GM23338 (cell line): Measurements from ENCODE around the gene NDUFV2. TPM values are rescaled to one million over a fixed set of nuclear protein-coding genes. Genes with fewer than 3 reads are reported as not detected.

Source experiments
- ATAC-seq: fragments of 200-7000 bp; cut with Tn5 transposase; 3 replicates; pipeline ENCODE4 v1.9.1; 2020
- DNase-seq: peaks from one replicate; pipeline ENCODE4 v3.0.0-alpha.2; 2015; ENCODE audit warnings: low spot score
- H2AFZ ChIP-seq: fragments of 200-600 bp; sonication (generic); 2 replicates; pipeline ENCODE4 v1.8.0; 2016; ENCODE audit warnings: antibody characterized with exemption, mild to moderate bottlenecking, moderate library complexity
- H3F3A ChIP-seq: fragments of 200-600 bp; sonication (generic); replicated peaks from 2 replicates; pipeline ENCODE4 v1.8.0; 2017; ENCODE audit warnings: antibody characterized with exemption, mixed run types, low read depth
- H3K27ac ChIP-seq: fragments of 200-600 bp; sonication (generic); 2 replicates; pipeline ENCODE4 v1.6.1; 2016; ENCODE audit warnings: low read depth
- H3K27me3 ChIP-seq: fragments of 200-600 bp; sonication (generic); 2 replicates; pipeline ENCODE4 v1.8.0; 2016; ENCODE audit warnings: mild to moderate bottlenecking, mixed run types, moderate library complexity; ENCODE audit not compliant: insufficient read depth
- H3K36me3 ChIP-seq: fragments of 200-600 bp; sonication (generic); 2 replicates; pipeline ENCODE4 v1.8.0; 2016; ENCODE audit warnings: mild to moderate bottlenecking; ENCODE audit not compliant: insufficient read depth
- H3K4me1 ChIP-seq: fragments of 200-600 bp; sonication (generic); 2 replicates; pipeline ENCODE4 v1.8.0; 2016; ENCODE audit warnings: mild to moderate bottlenecking, moderate library complexity; ENCODE audit not compliant: insufficient read depth
- H3K4me2 ChIP-seq: fragments of 200-600 bp; sonication (generic); 2 replicates; pipeline ENCODE4 v1.7.1; 2017; ENCODE audit warnings: mixed run types
- H3K4me3 ChIP-seq: fragments of 200-600 bp; sonication (generic); 2 replicates; pipeline ENCODE4 v1.6.1; 2016; ENCODE audit warnings: mixed run types
- H3K79me2 ChIP-seq: fragments of 200-600 bp; sonication (generic); replicated peaks from 2 replicates; pipeline ENCODE4 v1.8.0; 2017; ENCODE audit warnings: mild to moderate bottlenecking; ENCODE audit not compliant: insufficient read depth
- H3K9me2 ChIP-seq: fragments of 200-600 bp; sonication (generic); 2 replicates; pipeline ENCODE4 v1.8.0; 2017; ENCODE audit not compliant: insufficient read depth
- H4K20me1 ChIP-seq: fragments of 200-600 bp; sonication (generic); replicated peaks from 2 replicates; pipeline ENCODE4 v1.8.0; 2017; ENCODE audit warnings: mild to moderate bottlenecking; ENCODE audit not compliant: insufficient read depth
- H3K27ac Mint-ChIP-seq: 2 replicates; pipeline ENCODE4 v1.8.0; 2020; ENCODE audit warnings: inconsistent platforms, mild to moderate bottlenecking, moderate library complexity, mixed read lengths
- H3K27me3 Mint-ChIP-seq: 3 replicates; pipeline ENCODE4 v1.8.0; 2022; ENCODE audit warnings: low read depth, mild to moderate bottlenecking, moderate library complexity, mixed read lengths, inconsistent platforms; ENCODE audit not compliant: insufficient read depth, poor library complexity
- H3K36me3 Mint-ChIP-seq: 3 replicates; pipeline ENCODE4 v1.8.0; 2021; ENCODE audit warnings: low read depth, mild to moderate bottlenecking, inconsistent platforms, moderate library complexity, mixed read lengths
- H3K4me1 Mint-ChIP-seq: 3 replicates; pipeline ENCODE4 v1.8.0; 2020; ENCODE audit warnings: mild to moderate bottlenecking, inconsistent platforms, mixed read lengths
- H3K4me3 Mint-ChIP-seq: 3 replicates; pipeline ENCODE4 v1.8.0; 2021; ENCODE audit warnings: moderate library complexity, mild to moderate bottlenecking, inconsistent platforms, mixed read lengths
- H3K9me3 Mint-ChIP-seq: 3 replicates; pipeline ENCODE4 v1.8.0; 2020; ENCODE audit warnings: moderate library complexity, mild to moderate bottlenecking, inconsistent platforms, mixed read lengths
- EZH2phosphoT487 ChIP-seq: fragments of 200-600 bp; sonication (generic); IDR thresholded peaks from one replicate; pipeline ENCODE4 v1.8.1; 2018; ENCODE audit warnings: antibody characterized with exemption; ENCODE audit not compliant: unreplicated experiment
- JUNB ChIP-seq: IDR thresholded peaks from one replicate; pipeline ENCODE4 v1.6.1; 2016; ENCODE audit warnings: antibody characterized with exemption; ENCODE audit not compliant: unreplicated experiment
- NANOG ChIP-seq: IDR thresholded peaks from 2 replicates; pipeline ENCODE4 v1.6.1; 2016; ENCODE audit warnings: antibody characterized with exemption, borderline replicate concordance
- POLR2AphosphoS5 ChIP-seq: IDR thresholded peaks from 2 replicates; pipeline ENCODE4 v1.6.1; 2016; ENCODE audit warnings: antibody characterized with exemption, low read depth
- STAT1 ChIP-seq: IDR thresholded peaks from one replicate; pipeline ENCODE4 v1.6.1; 2016; ENCODE audit warnings: antibody characterized with exemption; ENCODE audit not compliant: unreplicated experiment
- polyA plus RNA-seq: library from polyadenylated mRNA; unstranded; fragments of >200 nt; fragmentation: Nextera tagmentation; extraction: Ambion mirVana; gene quantifications from 2 replicates; pipeline ENCODE4 v1.2.1, GENCODE V29; 2016
- total RNA-seq: library from RNA; depleted of rRNA; stranded (reverse); fragments of >200 nt; shearing (Covaris generic); gene quantifications from 2 replicates; pipeline ENCODE4 v1.2.3, GENCODE V29; 2014
- TF ChIP-seq, protein P1 (sequence below): fragments of 250-450 bp; sonication (Bioruptor Pico); IDR thresholded peaks from 2 replicates; pipeline ENCODE4 v1.5.0; 2020; ENCODE audit warnings: mild to moderate bottlenecking, moderate library complexity
- TF ChIP-seq, protein P2 (sequence below): IDR thresholded peaks from one replicate; pipeline ENCODE4 v1.6.1; 2018; ENCODE audit warnings: antibody characterized with exemption; ENCODE audit not compliant: unreplicated experiment

NDUFV2 gene
- total and polyA plus RNA-seq, 2 experiments from 2014 or later: 157 to 577 TPM

DNA sequence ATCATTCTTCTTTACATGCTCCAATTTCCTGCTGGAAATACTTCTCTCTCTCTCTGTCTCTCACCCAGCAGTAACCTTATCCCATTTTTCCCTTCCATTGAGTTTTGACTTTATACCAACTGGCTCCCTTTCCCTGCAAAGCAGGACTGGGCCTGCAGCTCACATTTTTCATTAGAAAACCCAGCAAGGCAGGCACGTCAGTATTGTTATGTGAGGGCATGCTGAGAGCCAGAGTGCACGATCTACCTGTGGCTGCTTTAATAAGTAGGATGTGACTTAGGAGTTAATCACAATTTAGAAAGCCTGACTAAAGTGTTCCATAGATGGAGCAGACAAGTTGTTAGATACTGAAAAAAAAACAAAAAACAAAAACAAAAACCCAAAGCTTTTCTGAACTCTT lies 5.2 kb upstream of the NDUFV2 start:
- Mint-ChIP-seq H3K4me3 (peak overlapping the region; percentile 37), H3K27me3 (no peaks in the 10 kb centered on the region), H3K4me1 (peaks cover 35% of the 10 kb centered on the region), H3K36me3 (no peaks in the 10 kb centered on the region), H3K27ac (peak overlapping the region; percentile 82), H3K9me3 (no peaks in the 10 kb centered on the region)
- Histone ChIP-seq H3K27me3 (no peaks in the 10 kb centered on the region), H3K4me2 (peak overlapping the region; percentile 46), H3K36me3 (no peaks in the 10 kb centered on the region), H4K20me1 (no peaks in the 10 kb centered on the region), H3K9me2 (no peaks in the 10 kb centered on the region), H3K27ac (peak overlapping the region; percentile 10; the same call in 1 of the 2 replicates), H3K4me1 (peaks cover 29% of the 10 kb centered on the region), H3F3A (no peaks in the 10 kb centered on the region), H3K79me2 (no peaks in the 10 kb centered on the region), H2AFZ (peak overlapping the region; percentile 87), H3K4me3 (peak overlapping the region; percentile 22; the same call in 1 of the 2 replicates)
- ATAC-seq (peak; percentile 65), DNase-seq (no peak)
- TF ChIP-seq, protein P1, sequence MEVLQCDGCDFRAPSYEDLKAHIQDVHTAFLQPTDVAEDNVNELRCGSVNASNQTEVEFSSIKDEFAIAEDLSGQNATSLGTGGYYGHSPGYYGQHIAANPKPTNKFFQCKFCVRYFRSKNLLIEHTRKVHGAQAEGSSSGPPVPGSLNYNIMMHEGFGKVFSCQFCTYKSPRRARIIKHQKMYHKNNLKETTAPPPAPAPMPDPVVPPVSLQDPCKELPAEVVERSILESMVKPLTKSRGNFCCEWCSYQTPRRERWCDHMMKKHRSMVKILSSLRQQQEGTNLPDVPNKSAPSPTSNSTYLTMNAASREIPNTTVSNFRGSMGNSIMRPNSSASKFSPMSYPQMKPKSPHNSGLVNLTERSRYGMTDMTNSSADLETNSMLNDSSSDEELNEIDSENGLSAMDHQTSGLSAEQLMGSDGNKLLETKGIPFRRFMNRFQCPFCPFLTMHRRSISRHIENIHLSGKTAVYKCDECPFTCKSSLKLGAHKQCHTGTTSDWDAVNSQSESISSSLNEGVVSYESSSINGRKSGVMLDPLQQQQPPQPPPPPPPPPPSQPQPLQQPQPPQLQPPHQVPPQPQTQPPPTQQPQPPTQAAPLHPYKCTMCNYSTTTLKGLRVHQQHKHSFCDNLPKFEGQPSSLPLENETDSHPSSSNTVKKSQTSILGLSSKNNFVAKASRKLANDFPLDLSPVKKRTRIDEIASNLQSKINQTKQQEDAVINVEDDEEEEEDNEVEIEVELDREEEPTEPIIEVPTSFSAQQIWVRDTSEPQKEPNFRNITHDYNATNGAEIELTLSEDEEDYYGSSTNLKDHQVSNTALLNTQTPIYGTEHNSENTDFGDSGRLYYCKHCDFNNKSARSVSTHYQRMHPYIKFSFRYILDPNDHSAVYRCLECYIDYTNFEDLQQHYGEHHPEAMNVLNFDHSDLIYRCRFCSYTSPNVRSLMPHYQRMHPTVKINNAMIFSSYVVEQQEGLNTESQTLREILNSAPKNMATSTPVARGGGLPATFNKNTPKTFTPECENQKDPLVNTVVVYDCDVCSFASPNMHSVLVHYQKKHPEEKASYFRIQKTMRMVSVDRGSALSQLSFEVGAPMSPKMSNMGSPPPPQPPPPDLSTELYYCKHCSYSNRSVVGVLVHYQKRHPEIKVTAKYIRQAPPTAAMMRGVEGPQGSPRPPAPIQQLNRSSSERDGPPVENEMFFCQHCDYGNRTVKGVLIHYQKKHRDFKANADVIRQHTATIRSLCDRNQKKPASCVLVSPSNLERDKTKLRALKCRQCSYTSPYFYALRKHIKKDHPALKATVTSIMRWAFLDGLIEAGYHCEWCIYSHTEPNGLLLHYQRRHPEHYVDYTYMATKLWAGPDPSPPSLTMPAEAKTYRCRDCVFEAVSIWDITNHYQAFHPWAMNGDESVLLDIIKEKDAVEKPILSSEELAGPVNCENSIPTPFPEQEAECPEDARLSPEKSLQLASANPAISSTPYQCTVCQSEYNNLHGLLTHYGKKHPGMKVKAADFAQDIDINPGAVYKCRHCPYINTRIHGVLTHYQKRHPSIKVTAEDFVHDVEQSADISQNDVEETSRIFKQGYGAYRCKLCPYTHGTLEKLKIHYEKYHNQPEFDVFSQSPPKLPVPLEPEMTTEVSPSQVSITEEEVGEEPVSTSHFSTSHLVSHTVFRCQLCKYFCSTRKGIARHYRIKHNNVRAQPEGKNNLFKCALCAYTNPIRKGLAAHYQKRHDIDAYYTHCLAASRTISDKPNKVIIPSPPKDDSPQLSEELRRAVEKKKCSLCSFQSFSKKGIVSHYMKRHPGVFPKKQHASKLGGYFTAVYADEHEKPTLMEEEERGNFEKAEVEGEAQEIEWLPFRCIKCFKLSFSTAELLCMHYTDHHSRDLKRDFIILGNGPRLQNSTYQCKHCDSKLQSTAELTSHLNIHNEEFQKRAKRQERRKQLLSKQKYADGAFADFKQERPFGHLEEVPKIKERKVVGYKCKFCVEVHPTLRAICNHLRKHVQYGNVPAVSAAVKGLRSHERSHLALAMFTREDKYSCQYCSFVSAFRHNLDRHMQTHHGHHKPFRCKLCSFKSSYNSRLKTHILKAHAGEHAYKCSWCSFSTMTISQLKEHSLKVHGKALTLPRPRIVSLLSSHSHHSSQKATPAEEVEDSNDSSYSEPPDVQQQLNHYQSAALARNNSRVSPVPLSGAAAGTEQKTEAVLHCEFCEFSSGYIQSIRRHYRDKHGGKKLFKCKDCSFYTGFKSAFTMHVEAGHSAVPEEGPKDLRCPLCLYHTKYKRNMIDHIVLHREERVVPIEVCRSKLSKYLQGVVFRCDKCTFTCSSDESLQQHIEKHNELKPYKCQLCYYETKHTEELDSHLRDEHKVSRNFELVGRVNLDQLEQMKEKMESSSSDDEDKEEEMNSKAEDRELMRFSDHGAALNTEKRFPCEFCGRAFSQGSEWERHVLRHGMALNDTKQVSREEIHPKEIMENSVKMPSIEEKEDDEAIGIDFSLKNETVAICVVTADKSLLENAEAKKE (CRISPR knock-in tag): no peak
- TF ChIP-seq EZH2phosphoT487: no peak
- no peak for TF ChIP-seq STAT1
- TF ChIP-seq POLR2AphosphoS5: no peak
- TF ChIP-seq NANOG: no peak
- TF ChIP-seq, protein P2, sequence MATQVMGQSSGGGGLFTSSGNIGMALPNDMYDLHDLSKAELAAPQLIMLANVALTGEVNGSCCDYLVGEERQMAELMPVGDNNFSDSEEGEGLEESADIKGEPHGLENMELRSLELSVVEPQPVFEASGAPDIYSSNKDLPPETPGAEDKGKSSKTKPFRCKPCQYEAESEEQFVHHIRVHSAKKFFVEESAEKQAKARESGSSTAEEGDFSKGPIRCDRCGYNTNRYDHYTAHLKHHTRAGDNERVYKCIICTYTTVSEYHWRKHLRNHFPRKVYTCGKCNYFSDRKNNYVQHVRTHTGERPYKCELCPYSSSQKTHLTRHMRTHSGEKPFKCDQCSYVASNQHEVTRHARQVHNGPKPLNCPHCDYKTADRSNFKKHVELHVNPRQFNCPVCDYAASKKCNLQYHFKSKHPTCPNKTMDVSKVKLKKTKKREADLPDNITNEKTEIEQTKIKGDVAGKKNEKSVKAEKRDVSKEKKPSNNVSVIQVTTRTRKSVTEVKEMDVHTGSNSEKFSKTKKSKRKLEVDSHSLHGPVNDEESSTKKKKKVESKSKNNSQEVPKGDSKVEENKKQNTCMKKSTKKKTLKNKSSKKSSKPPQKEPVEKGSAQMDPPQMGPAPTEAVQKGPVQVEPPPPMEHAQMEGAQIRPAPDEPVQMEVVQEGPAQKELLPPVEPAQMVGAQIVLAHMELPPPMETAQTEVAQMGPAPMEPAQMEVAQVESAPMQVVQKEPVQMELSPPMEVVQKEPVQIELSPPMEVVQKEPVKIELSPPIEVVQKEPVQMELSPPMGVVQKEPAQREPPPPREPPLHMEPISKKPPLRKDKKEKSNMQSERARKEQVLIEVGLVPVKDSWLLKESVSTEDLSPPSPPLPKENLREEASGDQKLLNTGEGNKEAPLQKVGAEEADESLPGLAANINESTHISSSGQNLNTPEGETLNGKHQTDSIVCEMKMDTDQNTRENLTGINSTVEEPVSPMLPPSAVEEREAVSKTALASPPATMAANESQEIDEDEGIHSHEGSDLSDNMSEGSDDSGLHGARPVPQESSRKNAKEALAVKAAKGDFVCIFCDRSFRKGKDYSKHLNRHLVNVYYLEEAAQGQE: no peak
- no peak for TF ChIP-seq JUNB
